ENCODE measurements around the gene SNX9.
"Not testable (repeated sequence)": the region's sequence is repeated elsewhere in the genome, so short reads cannot be mapped to it uniquely, and the experiment has no call there.

Gene SNX9

DNA sequence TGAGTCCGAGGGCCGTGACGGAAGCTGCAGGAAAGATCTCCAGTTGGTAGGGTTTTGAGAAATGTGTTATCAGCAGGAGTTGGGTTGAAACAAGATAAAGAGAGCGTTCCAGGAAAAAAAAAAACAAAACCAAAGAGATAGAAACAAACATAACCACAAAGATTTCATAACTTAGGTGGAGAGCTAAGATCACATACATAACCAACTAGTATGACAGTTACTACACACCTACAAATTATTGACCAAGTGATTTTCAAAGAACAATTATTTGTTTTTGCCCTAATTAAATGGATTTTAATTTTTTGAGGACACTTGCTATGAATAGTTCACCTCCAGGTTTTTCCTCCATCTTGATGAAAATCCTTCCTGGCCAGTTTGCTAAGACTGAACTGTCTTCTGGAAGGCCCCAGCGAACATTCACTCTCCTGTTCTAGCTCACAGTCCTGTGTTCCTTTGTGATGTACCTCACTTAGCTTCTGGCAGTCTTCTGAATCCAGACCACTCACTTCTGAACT, 69.4 kb downstream of the SNX9 start:
- no peak for DNase-seq

DNA sequence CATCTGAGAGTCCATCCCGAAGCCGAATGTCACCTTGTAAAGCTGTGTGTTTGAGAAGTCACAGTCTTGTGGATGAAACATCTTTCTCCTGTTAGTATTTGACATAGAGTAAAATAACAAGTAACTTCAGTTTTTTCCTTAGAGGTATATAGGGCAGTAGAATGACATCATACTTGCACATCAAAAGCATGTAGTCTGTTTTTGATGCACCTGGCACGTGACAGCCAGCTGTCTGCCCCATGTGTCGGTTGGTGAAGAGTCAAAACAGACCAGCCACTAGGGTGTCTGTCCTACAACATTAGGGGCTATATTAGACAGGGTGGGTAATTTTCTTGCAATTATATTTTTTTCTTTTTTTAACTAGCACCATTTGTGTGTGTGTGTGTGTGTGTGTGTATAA, 70.2 kb downstream of the SNX9 start:
- DNase-seq = no peak

DNA sequence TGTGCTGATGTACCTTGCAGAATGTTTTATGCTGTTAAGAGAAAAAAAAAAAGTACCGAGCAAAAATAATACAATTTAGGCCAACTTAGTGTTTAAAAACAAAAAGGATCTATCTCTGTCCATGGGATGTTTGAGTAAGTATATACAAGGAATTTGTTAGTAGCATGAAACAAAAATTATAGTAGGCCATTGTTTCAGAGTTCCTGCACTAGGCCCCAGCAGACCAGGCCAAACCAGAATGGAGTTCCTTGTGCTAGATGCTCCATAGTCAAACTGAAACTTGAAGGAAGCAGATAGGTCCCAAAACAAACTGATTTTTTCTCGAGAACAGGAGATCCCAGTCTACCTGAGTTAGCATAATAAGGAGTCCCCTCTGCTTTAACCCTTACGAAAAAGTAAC, 72.5 kb downstream of the SNX9 start:
- DNase-seq = no peak

DNA sequence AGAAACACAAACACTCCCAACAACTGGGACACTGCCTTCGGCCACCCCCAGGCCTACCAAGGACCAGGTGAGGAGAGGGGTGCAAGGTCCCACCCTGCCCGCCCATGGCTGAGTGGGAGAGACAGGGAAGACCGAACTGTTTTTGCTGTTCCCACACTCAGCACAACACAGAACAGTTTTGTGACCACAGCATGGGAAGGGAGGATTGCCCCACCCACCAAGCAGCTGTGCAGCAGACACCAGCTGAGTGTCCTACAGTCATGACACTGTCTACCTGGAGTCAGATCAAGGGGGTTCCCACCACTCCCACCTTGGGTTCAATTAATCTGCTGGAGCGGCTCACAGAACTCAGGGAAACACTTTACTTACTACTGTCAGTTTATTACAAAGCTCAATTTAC, 73.9 kb downstream of the SNX9 start:
- no peak for DNase-seq

DNA sequence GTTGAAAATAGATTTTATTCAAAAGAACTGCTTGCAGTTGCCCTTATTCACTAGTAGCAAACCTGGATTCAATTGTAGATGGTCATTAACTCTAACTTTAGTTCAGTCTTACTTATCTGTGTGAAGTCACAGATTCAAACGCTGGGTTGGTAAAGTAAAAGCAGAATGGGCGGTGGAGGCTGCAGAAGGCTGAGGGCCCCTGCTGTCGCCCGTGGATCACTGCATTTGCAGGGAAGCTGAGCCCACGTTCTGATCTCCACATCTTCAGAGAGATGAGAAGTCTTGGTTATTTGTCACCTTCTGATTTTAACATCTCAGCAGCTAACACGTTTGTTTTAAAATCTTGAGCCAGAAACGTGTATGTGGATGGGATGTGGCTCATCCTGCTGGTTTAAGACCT, 75.1 kb downstream of the SNX9 start:
- no peak for DNase-seq

DNA sequence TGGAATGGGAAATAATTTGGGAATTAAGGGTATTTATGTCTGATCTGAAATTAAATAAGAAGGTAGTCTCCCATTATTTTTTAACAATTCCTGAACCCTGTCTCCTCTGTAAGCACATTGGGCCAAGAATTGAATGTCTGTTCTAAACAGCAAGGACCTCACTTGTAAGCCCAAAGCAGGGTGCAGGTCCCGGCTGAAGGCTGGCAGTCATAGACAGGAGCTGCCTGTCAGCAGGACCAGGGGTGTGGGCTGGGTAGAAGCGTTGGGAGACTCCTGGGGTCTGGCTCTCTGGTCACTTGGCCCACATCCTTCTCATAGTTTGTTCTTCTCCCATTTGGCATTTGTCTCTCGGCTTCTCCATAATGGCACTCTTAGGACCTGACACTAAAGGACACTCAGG, 75.6 kb downstream of the SNX9 start:
- no peak for DNase-seq

DNA sequence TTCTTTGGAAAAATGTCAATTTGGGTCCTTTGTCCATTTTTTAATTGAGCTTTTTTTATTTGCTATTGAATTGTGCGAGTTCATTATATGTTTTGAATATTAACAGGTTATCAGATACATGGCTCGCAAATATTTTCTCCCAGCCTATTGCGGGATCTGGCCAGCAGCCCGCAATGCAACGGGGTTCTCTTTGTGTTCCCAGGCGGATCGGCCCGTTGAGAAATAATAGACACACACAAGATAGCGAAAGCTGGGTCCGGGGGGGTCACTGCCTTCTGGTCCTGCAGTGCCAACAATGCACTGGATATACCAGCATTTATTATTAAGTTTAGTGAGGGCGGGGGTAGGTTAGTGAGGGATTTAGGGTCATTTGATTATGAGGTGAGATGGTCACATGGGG, 77.2 kb downstream of the SNX9 start:
- not testable (repeated sequence) for DNase-seq

DNA sequence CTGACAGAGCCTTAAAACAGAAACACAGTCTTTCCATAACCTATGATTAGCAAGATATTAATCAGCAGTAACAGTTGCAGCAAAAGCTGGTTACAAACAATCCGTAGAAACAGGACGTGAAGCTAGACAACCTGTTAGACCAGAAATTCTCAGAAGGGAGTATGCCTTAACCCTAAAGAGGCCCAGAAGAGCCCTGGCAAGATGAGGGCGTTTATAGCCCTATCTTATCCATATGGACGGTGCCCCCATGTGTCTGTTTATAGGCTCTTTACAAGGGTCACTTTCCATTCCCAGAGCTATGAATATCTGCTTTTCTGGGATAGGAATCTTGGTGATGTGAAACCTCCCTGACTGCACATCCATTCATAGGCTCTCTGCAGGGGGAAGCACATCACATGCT, 77.7 kb downstream of the SNX9 start:
- not testable (repeated sequence) for DNase-seq

DNA sequence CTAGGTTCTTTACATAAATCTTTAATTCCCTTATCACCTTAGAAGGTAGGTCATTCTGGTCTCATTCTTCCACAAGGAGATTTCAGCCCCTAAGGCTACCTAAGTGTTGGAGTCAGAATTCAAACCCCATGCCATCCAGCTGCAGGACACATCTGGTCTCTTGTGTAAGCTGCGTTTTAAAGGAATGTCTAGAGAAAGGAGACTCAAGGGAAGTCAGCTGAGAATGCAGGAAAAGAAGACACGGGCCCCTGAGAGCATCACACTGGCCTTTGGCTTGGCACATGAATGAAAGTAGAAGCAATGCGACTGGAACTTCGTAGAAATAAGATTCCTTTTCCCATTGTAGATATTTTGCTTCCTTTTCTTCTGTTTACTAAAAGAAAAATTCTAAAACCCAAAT, 82.0 kb downstream of the SNX9 start:
- DNase-seq = no peak

DNA sequence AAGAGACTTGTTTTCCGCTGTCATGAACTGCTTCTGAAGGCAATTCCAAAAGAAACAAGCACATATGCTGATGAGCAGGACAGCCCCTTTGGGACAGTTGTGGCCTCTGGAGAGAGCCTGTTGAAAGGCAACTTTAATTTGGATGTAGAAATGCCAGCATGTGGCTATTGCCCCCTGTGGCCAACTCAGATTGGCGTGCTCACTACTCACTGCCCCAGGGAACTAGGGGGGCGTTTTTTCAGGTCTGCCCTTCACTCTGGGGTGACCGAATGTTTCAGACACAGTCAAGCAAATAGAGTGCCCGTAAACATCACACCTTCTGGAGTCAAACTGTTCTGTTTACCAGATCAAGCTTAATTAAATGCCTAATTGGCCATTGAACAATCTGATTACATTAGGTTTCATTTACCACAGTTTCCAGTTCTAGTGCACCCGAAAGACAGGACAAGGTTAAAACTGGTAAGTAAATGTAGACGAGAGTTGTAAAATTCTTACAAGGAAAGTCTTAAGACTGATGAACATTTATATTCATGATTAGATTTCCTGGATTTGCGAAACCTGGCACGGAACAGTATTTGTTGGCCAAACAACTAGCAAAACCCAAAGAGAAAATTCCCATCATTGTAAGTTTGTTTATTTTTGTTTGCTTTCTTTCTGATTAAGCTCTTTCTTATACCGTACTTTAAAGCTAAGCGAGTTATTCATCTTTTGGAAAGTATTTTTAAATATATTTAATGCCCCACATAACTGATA, 82.7 kb downstream of the SNX9 start:
- no peak for DNase-seq

DNA sequence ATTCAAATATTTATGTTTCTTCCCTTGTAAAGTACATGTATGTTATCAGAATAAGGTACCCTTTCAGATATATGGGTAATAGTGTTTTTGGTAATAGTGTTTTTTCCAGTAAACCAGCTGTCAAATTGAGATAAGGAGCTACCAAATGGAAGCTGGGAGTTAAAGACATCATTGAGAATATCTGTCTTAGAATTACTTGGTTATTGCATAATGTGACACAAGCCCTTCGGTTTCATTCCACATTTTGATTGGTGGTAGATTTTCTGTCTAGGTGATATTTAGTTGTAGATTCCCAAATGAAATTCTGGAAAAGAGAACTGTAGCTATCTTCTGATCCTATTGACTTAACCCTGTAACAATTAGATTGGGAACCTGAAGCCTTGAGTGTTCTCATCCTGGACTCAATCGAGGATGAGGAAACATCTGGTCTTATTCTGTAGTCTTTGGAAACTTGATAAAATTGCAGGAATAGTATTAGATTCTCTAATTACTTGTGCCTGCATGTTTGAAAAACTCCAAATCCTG, 83.6 kb downstream of the SNX9 start:
- DNase-seq = no peak

DNA sequence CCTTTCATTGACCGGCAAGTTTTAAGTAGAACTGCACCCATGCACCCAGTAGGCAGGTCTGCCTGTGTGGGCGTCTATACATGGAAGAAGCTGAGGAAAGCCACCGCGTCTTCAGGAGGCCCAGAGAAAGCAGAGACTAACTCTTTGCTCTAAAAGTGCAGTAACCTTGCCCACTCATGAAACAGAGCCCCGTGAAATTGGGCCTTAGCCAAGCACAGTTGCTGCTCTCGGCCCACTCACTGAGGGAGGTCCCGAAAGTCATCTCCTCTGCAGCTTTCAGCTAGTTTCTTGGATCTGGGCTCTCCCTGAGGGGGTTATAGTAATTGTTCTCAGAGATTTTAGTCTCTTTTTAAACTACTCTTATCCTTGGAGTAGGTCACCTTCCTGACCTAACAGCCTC, 84.6 kb downstream of the SNX9 start:
- no peak for DNase-seq

DNA sequence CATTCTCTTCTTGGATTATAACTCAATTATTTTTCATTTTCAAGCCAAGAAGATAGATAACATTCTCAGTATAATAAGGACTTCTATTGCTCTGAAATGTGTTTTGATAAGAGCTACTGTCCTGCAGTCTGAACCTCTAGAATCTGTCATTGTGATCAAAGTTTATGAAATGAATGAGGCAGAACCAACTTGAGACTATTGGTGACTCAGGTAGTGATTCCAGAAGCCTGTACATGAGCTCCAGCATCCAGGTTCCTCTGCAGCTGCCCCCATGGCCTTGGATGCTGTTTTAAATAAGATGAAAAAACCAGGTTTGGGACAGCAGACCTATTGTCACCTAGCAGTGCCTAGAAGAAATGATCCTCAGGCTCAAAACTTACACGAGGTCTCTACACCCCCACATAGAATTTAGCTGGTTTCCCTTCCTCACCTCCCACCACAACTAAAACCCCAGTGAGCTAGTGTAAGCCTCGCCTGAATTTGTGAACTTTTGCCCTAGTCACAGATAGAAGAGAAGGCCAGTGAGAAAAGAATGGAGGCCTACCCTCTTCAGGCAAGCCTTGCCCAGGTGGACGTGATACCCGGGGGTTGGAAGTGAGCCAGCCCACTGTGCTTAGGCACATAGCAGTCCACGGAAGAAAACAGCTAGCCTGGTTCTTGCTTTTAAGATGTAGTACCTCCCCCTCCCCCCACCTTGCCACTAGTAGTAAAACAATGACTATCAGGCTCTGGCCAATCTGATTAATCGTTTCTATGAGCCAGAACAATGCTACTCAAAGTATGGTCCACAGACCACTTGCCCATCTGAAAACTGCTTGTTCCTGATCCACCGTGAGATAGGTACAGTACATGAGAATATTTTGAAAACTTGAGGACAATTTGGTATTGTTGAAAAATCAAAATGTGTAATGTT, 85.6 kb downstream of the SNX9 start:
- no peak for DNase-seq

DNA sequence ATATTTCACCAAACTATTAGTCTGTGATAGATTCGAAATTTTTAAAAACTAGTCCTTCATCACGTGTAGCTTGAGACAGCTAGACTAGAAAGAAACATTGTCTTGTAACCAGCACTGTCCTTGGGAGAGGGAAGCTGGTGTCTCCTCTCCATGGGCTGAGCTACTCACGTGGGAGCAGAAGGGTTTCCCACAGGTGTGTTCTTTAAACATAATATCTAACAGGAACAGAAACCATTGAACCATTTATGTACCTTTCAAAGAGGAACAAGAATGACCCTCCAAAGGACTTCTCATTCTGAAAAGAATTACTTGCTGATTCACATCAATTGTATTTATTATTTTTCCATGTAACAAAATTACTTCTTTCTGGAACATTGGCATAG, 86.2 kb downstream of the SNX9 start:
- no peak for DNase-seq

DNA sequence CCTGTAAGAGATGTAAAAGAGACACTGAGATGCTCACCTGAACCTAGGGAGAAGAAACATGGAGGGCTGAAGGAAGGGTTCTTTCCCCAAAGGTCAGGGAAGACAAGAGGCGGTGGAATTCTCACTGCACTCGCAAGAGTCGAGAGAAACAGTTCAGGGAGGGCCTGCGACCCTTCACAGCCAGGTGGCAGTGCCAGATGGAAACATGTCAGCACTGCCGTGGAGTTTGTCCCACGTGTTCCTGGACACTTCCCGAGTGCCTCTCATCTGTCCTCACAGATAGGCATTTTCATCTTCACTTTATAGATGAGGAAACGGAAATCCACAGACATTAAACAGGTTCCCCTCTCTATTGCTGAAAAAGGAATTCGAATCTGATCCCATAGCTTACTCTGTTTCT, 88.2 kb downstream of the SNX9 start:
- DNase-seq = no peak

DNA sequence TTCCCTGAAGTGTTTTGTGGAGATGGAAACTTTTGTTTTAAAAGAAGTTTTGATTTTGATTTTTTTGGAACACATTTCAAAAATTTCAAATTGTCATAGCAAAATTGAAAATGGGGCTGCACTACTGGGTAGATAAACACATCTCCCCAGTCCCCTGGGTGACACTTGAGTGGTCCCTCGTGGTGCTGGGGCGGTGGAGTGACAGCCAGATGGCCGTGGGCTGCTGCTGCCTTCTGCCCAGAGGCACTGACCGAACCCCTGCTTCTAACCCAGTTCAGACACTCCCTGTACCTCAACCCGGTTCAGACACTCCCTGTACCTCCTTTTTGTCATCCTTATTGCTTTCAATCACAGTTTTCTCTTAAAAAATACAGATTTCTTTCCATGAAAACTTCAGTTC, 88.7 kb downstream of the SNX9 start:
- DNase-seq = no peak

DNA sequence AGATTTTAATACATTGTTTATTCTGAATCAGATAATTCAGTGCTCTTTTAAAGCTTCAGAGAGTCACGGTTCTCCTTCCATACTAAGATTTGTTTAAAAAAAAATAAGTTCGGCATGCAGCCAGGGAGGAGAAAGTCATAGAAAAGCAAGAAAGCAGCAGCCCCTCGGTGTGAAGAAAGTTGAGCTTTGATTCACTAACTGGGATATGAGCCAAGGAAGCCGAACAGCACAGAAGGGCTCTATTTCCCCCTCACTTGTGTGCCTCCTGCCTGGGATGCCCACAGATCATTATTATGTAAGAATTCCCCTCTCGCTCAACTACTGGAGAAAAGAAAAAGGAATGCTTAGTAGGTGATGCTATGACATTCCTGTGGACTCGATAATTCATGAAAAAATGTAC, 89.3 kb downstream of the SNX9 start:
- DNase-seq = no peak

DNA sequence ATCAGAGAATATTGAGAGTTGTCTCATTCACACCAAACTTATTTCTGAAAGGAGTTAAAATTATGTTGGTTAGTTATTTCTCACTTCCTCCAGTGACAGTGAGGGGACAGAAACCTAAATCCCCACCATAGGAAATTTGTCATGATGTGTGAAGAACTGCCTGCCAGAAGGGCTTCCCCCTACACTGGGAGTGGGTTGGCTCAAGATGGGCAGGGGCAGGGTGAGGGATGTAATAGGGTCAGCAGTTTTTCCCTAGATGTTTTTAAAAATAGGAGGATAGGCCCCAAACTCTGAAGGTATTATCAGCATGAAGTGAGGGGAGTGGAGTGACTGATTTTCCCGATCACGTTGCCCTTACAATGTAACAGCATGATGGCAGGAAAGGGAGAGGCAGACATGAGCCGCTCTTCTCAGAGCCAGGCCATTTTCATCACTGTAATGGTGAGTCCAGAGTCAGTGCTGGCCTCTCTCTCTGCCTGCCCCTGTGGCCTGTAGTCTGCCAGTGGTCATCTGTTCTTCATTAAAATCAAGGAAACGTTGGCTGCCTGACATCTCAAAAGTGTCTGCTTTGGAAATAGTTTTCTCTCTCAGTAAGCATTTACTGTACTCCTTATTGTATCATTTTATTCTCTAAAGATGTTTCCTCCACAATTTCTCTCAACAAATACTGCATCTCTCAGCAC, 98.8 kb downstream of the SNX9 start:
- DNase-seq = no peak

DNA sequence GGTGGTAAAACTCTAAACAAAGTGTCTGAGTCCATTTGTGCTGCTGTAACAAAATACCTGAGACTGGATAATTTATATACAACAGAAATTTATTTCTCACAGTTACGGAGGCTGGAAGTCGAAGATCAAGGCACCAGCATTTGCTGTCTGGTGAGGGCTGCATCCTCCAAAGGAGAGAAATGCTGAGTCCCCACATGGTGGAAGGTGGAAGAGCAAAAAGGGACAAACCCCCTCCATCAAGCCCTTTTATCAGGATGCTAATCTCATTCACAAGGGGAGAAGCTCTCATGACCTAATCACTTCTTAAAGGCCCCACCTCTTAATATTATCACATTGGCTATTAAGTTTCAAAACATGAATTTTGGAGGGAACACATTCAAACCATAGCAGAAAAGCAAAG, 102.7 kb downstream of the SNX9 start:
- no peak for DNase-seq

DNA sequence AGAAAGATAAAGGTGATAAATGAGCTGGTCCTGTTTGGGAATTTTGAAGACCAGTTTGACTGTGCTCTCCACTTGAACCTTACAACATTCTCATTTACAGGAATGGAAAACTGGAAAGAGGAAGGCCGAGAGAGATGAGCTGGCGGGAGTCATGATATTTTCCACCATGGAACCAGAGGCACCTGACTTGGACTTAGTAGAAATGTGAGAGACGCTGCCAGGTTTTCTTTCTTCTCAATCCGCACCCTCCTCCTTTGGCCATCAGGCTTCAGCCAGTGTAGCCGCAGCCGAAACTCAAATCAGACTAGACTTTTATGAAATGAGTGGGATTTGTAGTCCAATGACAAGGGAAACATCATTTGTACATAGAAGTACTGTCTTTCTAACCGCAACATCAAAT, 104.0 kb downstream of the SNX9 start:
- no peak for DNase-seq

DNA sequence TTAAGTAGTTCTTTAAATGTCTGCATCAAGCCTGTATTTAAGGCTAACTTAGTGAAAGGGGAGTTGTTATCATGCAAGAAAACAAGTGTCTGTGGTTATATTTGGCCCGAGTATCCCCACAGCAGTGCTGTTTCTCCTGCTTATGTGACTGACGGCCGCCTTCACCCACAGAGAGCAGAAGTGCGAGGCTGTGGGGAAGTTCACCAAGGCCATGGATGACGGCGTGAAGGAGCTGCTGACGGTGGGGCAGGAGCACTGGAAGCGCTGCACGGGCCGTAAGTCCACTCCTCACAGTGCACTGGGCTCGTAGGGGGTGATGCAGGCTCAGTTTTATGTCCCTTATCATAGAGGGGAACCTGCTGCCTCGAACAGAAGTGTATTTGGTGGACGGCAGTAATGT, 105.4 kb downstream of the SNX9 start:
- no peak for DNase-seq

DNA sequence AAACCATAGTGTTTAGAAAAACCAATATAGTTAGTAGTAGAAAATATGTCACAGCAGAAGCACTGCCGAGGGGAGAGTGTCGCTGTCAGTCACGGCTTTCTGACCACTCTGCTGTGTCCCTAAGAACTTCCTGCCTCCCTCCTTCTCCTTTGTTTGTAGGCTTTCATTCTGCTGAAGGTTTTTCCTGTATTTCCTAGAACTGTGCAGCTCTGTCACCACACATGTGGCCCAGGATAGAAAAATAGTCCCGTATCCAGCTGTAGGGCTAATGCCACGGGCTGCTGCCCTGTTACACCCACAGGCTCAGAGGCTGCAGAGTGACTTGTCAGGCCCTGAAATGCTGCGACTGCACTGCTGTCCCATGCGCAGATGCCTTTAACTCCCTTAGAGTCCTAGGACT, 106.0 kb downstream of the SNX9 start:
- DNase-seq = no peak

DNA sequence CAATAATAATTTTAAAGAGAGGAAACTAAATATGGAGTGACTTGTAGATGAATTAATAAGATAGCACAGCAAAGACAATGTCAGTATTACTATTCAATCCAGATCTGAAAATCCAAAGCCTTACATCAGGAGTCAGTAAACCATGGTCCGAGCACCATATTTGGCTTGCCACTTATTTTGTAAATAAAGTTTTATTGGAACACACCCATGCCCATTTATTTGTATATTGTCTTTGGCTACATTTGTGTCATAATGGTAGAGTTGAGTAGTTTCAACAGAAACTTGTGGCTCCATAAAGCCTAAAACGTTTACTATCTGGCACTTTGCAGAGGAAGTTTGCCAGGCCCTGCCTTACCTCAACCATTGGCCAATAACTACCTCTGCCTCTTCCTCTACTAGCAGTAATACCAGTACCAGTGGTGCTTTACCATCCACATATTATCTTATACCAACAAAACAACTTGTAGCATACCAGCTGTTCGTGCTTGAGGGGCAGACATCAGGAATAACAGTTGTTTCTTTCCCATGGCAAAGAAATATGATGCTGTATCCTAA, 106.8 kb downstream of the SNX9 start:
- DNase-seq = no peak

Measured in NCI-H510A treated with DMSO at 0.1 percent for 48 hours (cell line).